ENCODE measurements around the gene KIAA1671.

DNA sequence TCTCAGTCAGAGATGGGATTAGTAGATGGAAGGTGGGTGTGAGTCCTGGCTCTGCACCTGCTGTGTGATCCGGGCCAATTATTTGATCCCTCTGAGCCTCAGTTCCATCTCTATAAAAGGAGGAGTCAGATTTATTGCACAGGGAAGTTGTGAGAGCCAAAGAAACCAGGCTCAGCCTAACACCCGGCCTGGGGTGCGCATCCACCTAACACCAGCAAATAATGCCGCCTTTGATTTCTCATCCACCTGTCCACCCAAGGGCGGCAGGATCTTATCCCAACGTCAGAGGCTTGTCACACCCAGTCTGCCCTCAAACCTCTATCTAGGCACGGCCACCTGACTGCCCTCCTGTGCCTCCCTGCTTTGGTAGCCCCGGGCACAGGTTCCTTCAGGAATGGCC is 269.3 kb downstream of the KIAA1671 start:
- no peak for TF ChIP-seq RBFOX2 (IDR thresholded peaks at IDR 0.05; ENCODE audit: low read depth, low read length)
- TF ChIP-seq, protein P1, sequence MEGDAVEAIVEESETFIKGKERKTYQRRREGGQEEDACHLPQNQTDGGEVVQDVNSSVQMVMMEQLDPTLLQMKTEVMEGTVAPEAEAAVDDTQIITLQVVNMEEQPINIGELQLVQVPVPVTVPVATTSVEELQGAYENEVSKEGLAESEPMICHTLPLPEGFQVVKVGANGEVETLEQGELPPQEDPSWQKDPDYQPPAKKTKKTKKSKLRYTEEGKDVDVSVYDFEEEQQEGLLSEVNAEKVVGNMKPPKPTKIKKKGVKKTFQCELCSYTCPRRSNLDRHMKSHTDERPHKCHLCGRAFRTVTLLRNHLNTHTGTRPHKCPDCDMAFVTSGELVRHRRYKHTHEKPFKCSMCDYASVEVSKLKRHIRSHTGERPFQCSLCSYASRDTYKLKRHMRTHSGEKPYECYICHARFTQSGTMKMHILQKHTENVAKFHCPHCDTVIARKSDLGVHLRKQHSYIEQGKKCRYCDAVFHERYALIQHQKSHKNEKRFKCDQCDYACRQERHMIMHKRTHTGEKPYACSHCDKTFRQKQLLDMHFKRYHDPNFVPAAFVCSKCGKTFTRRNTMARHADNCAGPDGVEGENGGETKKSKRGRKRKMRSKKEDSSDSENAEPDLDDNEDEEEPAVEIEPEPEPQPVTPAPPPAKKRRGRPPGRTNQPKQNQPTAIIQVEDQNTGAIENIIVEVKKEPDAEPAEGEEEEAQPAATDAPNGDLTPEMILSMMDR (CRISPR knock-in tag; IDR thresholded peaks at IDR 0.05) = no peak
- no peak for TF ChIP-seq POLR2AphosphoS5 (IDR thresholded peaks at IDR 0.05; ENCODE audit: low read depth, low read length)
- TF ChIP-seq, protein P2, sequence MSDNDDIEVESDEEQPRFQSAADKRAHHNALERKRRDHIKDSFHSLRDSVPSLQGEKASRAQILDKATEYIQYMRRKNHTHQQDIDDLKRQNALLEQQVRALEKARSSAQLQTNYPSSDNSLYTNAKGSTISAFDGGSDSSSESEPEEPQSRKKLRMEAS (IDR thresholded peaks at IDR 0.05) = no peak
- TF ChIP-seq ZNF354B (CRISPR knock-in tag; IDR thresholded peaks at IDR 0.05) = no peak
- TF ChIP-seq ESRRA (CRISPR knock-in tag; IDR thresholded peaks at IDR 0.05; ENCODE audit: low read depth) = no peak
- no peak for TF ChIP-seq LCORL (IDR thresholded peaks at IDR 0.05)
- no peak for TF ChIP-seq LCORL (CRISPR knock-in tag; IDR thresholded peaks at IDR 0.05)
- no peak for TF ChIP-seq ZNF230 (CRISPR knock-in tag; IDR thresholded peaks at IDR 0.05)
- TF ChIP-seq, protein P3, sequence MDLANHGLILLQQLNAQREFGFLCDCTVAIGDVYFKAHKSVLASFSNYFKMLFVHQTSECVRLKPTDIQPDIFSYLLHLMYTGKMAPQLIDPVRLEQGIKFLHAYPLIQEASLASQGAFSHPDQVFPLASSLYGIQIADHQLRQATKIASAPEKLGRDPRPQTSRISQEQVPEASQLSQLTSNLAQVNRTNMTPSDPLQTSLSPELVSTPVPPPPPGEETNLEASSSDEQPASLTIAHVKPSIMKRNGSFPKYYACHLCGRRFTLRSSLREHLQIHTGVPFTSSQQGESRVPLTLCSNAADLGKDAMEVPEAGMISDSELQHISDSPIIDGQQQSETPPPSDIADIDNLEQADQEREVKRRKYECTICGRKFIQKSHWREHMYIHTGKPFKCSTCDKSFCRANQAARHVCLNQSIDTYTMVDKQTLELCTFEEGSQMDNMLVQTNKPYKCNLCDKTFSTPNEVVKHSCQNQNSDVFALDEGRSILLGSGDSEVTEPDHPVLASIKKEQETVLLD (CRISPR knock-in tag; IDR thresholded peaks at IDR 0.05; ENCODE audit: low read depth) = no peak
- TF ChIP-seq ZSCAN22 (CRISPR knock-in tag; IDR thresholded peaks at IDR 0.05) = no peak
- TF ChIP-seq NCOA2 (CRISPR knock-in tag; IDR thresholded peaks at IDR 0.05) = no peak
- TF ChIP-seq ELF4 (CRISPR knock-in tag; IDR thresholded peaks at IDR 0.05; ENCODE audit: borderline replicate concordance) = no peak
